Activated CD4-positive, alpha-beta T cell treated with anti-CD3 and anti-CD28 coated beads, Interleukin-2, amount 50 U/mL, for 48 hours (primary cell): ENCODE data around the gene CORO6.
A peak's percentile ranks its signal among the peaks of the same experiment; 100 is the strongest.
"Not testable (repeated sequence)": the region's sequence is repeated elsewhere in the genome, so short reads cannot be mapped to it uniquely, and the experiment has no call there.

ENCODE experiments used
- DNase-seq, 2 experiments: peaks; one replicate each; pipeline ENCODE4 v3.0.0-alpha.2; 2020

CORO6 gene

DNA sequence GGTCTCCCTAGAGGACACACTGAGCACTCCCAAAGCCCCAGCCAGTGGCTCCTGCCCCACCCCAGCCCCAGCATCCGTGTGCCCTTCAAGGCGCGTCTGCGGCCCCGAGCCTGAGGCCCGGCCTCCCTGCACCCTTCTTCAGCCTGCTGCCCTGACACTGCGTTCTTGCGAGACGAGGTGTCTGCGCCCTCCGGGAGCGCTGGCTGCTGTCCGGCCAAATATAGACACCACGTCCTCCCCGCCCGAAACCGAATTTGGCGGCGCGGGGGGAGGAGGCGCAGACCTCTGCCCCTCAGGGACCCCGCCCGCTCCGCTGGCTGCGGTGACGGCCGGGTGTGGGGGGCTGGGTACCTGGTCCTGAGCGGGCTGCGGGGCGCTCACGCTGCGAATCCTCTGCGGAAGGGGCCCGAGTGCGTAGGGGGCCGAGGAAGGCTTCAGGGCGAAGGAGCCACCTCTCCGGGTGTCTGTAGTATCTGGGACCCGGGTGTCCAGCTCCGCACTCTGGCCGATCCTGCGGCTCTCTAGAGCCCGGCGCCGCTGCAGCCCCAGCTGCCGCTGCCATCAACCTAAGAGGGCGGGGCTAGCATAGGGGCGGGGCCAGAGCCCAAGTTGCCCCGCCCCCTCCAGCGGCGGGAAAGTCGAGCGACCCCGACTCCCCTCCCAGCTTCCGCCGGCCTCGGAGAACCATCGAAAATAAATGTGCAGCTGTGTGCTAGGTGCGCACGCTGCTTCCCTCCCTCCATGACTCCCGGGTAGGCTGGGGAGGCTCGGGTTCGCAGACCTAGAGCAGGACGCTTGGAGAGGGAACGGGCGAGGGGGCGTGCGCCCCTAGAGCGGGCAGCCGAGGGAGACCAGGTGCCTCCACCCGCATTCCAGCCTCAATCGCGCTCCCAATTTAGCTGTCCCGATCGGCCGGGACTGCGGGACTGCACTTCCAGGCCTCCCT lies at the start of gene CORO6:
TSS of gene CORO6 (minus strand) at position 576 of the 946 bp plus-strand sequence. CDS start 1,491 bp downstream, outside the sequence.
- peak; percentile 71 to 76 for DNase-seq

DNA sequence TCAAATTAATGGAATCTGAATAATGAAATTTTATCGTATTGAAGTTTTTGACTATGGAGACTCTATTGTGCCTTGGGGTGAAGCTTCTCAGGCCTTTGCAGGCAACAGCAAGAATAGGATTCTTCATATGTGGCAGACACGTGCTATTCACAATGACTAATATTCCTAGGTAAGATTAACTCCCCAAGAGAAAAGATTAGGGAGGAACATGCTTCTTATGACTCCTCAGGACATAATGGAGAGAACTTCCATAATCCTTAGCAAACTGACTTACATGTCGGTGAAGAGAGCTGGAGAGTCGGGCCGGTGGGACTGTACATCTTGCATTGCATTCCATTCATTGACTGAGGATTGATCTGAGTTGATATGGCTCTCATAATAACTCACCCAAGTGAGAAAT lies 48.9 kb upstream of the CORO6 start:
- no peak for DNase-seq

DNA sequence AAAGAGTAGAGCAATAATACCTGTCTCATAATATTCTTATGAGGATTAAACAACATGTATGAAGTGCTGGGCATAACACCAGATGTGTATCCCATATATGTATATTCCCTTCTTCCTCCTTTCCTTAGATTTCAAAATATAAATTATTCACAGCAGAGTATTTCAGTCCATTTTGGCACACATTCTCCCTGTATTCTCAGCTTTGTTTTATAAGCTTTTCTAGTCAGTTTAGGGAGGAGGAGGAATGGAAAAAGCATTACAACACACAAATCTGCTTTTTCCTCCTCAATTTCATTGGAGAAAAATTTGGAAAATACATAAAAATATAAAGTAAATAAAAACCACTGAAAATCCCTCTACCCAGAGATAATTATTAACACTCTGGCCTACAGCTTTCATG lies 46.6 kb upstream of the CORO6 start:
- DNase-seq: no peak

DNA sequence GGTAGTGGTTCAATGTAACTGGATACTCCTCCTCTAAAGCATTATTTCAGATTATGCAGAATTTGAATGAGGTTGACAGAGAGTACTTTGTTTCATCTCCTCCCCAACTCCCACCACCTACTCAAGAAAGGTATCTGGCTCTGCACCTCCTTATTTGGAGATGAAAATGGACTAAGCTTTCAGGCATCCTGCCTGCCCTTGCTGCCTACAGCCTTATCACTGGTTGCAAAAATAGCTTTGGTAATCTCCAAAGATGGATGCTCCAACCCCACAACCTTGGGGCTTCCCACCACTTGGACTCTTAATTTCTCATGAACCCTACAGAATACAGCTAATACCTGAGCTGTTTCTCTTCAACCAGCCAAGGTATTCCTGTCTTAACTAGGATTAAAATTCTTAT lies 45.3 kb upstream of the CORO6 start:
- no peak for DNase-seq

DNA sequence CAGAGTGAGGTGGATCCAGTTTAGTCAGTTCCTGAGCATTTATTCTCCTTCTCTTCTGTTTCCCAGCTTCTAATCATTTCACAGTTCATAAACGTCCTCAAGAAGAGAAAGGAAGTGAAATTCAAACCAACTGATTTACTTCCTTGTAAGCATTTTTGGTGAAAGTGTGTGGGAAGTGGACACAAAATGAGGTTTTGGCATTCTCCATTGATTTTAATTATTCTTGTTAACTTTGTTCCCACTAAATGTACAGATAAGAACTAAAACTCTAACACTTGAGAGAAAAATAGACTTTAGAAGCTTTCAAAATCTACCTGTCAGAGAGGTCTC lies 42.7 kb upstream of the CORO6 start:
- no peak for DNase-seq

DNA sequence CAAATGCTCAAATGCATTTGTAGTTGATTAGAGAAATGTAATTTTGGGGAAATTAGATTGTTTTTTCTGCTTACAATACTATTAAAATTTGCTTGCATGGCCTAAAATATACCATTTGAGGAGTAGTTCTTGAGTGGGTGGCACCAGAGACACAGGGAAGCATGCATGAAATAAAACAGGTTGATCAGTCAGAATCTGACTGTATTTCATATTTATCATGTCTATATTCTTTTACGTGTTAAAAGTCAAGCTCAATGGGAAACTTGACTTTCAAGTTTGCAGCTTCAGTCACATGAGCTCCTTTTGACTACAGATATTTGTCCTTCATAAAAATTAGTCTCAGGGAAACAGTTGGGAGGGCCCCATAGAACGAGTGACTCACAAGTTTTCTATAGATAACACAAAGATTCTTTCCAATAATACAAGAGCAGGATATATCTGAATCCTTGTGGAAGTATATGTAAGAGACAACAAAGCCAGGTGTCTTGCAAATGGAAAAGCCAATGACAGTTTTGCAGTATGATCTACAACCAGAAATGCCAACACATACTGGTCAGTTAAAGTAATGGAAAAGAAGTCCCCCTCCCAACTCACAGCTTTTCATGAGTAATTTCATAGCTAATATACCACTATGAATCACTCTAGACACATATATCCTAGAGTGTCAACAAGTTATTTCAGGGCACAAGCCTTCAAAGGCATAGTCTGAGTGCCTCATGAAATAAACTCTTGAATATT lies 42.2 kb upstream of the CORO6 start:
- DNase-seq: no peak

DNA sequence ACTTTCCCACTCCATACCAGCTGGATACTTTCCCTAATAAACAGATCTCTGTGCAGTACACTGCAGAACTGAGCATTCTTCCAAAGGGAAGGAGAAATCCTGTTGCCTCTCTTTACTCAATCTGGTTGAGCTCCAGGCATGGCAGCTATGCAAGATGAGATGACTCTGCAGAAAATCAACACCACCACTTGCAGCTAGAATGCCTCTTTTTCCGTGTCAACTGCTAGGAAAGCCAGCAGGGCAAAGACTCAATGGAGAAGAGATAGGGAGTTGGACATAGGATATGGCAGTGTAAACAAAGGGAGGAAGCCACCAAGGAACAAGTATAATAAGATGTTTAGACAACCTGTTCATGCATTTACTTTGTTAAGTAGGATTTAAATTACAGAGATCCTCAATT lies 40.4 kb upstream of the CORO6 start:
- DNase-seq: no peak

DNA sequence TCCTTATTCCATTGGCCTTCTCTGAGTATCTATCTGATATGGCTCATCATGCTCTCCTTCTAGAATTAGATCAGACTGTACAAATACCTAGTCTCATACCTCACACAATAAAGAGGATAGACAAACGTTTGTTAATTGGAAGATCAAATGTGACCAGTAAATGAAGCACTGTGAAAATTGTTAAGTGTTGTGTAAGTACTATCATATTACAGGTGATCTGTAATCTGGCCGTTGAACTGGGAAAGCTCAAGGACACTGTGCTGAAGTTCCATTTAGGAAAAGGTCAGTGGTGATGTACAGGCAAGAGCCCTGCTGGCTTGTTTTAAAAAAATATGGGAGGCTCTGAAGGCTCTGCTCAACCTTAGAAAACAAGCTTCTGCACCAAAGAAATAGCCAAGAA lies 38.5 kb upstream of the CORO6 start:
- no peak for DNase-seq

DNA sequence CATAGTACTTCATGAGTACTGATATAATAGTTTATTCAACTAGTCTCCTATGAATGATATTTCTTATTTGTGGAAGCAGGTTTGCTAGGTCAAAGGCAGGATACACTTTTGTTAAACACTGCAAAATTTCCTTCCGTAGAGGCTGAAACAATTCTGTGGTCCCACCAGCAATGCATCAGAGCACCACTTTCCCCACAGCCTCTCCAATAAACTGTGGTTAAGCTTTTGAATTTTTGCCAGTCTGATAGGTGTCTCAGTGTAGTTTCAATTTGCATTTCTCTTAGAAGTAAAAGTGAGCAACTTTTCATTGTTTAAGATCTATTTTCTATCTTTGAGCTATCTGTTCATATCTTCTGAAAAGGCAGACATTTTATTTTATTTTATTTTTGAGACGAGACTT lies 36.4 kb upstream of the CORO6 start:
- DNase-seq: no peak

DNA sequence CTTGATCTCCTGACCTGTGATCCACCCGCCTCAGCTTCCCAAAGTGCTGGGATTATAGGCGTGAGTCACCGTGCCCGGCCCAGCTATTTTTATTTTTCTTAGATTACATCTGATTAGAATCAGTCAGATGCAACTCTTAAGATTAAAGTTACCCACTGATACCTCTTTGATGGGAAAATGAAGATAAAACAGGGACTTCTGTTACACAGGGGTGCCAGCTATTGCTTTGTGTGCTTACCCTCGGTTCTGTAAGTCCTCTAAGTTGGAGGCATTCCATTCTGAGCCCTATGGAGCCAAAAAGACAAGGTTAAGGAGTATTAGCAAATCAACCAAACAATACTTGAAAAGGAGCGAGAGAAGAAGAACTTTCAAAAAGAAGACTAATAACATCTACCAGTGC lies 32.6 kb upstream of the CORO6 start:
- DNase-seq: no peak

DNA sequence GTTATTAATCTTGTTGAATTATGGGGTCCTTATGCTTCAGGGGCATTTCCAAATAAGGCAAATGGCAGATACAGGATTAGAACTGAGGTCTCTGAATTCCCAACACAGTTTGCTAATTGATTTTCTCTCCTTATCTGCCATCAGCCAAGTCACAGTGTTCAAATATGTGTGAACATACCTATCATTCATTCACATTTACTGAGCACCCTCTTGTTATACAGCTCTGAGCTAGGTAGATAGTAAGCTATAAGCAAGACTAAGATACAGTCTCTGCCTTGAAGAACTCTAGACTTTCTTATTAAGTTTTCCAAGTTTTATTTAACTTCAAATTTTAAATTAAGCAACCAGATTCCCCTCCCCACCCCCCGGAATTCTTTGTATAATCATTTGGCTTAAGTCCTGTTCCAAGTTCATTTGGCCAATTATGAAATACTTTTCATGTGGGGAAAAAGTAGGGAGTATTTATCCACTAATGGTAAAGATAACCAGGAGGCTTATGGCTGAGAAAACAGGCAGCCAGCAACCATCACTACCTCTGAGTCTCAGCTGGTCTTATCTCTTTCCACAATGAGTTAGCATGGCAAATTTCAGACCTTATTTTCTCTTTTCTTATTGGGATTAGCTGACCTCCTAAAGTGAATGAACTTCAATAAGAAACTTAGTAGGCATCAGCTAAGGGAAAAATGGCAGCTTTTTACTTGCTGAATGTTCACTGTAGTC lies 31.4 kb upstream of the CORO6 start:
- DNase-seq: no peak

DNA sequence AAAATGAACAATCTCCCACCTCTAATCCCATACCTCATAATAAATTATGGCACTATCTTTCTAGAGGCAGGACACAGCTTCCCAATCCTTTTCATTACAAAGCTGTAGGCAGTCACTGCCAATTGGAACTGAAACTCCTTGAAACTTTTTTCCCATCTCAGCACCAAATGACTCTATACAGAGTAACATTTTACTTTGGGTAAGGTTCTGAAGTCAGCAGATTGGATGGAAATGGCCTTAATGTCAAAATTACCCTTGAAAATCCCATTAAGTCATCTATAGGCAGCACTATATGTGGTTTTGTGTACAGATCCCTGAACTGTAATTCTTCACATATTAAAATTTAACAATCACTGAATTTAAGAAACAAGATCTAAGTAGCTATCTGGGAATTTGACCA lies 30.3 kb upstream of the CORO6 start:
- no peak for DNase-seq

DNA sequence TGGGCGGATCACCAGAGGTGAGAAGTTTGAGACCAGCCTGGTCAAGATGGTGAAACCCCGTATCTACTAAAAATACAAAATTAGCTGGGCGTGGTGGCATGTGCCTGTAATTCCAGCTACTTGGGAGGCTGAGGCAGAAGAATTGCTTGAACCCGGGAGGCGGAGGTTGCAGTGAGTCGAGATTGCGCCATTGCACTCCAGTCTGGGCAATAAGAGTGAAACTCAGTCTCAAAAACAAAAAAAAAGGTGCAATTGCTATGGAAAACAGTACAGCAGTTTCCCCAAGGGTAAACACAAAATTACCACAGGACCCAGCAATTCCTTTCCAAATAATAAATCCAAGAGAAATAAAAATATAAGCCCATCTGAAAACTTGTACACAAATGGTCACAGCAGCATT lies 29.2 kb upstream of the CORO6 start:
- DNase-seq: not testable (repeated sequence)

DNA sequence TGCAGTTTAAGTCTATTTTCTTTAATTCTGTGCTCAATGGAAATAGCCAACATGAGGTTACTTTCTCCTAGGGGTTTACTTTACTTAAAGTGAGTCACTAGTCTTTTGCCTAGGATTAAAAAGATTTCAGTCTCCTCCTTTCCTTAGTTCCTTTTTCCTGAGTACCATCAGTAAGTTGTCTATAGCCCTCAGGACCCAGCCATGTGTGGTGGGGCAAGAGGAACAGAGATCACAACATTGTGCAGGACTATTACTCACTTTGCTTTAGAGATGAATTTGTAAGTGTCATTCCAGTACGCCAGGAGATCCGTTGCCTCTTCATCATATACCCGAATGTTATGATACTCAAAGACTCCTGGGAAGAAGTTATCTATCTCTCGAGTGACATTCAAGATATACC lies 27.7 kb upstream of the CORO6 start:
- DNase-seq: no peak

DNA sequence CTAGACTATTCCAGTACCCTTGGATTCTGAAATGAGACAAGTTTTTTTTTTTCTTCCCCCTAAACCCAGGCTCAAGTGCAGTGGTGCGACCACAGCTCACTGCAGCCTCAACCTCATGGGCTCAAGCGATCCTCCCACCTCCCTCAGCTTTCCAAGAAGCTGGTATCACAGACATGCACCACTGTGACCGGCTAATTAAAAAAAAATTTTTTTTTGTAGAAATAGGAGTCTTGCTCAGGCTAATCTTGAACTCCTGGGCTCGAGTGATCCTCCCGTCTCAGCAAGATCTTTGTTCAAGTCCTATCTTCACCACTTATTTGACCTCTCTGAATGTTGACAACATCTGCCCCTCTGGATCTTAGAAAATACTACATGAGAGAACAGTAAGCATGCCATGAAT lies 26.6 kb upstream of the CORO6 start:
- DNase-seq: no peak

DNA sequence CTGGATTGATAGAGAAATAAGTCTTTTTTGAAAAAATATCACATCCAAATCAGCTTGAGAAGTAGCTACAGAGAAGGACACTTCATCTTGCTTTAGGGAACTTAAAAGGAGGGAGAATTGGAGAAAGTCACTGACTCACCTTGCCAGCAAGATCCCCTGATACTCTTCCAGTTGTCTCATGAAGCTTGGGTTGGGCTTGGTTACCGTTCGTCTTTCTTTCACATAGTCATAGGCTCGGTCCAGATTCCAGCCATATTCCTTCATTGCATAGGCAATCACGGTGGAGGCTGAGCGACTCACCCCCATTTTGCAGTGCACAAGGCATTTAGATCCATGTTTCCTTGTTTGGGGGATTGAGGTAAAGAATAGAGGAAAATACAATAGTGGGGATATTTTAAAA lies 25.3 kb upstream of the CORO6 start:
- no peak for DNase-seq

DNA sequence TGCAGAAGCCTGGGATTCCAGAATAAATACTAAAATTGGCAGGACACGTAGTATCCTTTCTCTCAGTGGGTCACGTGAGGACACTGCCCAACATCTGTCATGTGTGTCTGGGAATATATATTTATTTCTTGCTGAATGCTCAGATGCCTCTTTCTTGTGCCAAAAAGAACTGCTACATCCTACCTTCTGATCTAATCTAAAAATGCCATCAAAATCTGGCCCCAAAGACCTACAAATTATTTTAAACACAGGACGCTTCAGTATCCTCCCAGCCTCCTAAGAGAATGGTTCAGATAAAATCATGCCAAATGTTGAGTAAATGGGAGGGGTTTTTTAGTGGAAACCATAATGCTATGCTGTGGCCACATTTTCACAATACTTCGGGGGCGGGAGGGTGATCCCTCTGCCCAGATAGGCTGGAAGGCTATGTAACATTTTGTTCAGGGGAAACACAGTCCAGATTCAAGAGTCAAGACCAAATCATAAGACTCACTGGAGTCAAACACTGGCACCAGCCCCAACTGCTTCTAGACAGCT lies 22.9 kb upstream of the CORO6 start:
- no peak for DNase-seq

DNA sequence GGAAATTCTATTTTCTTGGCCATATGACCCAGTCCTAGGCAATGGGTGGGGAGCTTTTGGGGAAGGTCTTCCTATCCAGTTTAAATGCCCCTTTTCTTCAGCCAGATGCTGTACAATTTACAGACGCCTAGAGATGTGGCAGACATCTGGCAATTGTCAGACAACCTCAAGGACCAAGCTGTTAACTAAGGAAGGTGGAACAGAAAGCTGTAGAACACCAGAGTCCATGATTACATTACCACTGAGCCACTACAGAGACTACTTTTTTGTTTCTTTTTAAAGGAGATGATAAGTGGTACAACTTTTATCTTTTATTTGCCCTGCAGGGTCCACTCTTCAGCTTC lies 21.1 kb upstream of the CORO6 start:
- DNase-seq: no peak

DNA sequence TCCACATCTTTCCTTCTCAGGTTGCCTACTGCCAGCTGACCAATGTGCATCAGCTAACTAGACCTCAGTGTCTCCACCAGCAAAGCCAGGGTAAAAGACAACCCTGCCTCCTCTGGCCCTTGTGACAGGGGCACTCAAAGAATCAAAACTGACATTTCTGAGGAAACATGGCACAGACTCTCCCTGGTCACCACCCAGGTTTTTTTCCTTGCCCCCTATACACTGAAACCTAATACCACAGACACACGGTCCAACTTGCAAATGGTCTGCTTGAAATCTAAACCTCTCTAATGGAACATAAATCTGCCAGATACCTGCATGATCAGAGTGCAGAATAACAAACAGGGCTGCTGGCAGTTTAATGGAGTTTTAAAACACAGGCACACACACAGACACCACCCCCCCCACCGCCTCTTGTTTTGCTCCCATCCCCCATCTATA lies 19.5 kb upstream of the CORO6 start:
- DNase-seq: no peak

DNA sequence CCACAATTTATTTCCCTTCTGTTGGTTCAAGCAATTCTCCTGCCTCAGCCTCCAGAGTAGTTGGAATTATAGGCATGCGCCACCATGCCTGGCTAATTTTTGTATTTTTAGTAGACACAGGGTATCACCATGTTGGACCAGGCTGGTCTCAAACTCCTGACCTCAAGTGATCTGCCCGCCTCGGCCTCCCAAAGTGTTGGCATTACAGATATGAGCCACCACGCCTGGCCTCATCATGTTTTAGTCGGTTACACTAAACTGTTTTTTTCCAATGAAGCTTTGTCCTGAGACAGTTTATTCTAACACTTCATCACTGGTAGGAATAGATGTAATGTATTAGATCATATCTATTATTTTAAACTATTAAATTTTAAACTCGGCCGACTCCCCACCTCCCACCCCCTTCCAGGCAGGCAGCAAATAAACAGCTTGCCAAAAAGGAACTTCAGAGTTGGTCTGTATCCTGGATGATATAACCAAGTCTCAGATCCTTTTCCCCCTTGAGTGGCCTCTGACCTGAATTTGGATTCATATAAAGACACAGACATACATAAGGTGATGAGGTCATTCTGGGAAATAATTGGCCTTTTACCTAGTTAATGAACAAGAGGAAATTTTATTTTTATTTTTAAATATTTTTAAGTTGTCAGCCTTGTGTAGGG lies 18.4 kb upstream of the CORO6 start:
- DNase-seq: no peak

DNA sequence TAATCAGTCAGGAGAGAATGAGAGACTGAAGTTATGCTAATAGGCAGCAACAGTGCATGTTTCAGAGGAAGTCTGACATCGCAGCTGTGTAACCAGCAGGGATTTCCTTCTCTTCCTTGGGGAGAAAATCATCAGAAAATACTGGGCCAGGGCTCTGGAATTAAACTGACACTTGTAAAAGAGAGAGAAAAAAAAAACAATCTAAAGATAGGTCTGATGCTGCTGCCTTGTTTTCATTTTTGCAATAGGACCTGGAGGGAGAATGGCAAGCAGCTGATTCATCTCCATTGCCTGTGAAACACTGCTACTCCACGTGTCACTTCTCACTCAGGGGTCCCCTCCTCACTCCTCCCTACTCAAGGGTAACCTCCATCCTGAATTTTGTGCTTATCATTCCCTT lies 17.7 kb upstream of the CORO6 start:
- DNase-seq: no peak

DNA sequence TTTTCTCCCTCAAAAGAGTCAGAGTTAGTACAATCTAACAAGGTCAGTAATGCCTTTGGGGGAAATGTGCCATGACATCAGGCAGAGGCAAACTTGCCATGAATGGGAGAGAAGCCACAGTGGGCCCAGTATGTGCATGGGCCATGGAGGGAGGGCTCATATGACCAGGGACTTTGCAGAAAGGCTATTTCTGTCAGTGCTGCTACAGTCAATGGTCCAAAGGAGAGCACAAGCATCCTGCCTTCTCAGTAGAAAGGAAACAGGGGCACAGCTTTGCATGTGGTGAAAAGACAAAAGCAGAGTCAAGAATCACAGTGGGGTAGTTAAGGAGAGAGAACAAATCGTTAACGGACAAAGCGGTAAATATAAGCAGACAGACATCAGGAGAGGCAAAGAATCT lies 11.2 kb upstream of the CORO6 start:
- DNase-seq: no peak

DNA sequence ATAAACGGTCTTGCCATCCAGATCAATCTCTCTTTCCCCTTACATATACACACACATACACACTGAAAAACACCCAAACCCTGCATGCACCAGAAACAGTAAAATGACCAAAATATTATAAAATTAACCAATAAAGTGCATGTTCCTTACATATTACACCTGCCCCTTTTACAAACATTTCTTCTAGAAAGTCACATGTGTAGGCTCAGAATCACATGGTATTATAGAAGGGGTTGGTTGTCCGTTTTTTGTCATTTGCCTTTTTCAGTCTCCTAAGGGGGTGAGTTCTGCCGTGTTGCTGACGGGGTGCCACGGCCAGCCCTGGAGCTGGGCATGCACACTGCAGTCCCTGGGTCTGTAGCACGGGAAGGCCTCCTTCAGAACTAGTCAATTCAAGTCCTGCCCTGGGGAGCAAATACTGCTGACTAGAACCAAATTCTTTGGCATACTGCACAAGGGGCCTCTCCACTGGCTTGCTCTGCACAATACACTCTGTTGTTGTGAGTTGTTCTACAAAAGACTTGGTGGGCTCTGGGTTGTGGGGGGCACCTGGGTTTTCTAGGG lies 8.0 kb upstream of the CORO6 start:
- DNase-seq: no peak
